Right lobe of liver (tissue), 6 donors: ENCODE measurements around the gene KCNC1. TPM values are rescaled to one million over a fixed set of nuclear protein-coding genes. Genes with fewer than 3 reads are reported as not detected.

ENCODE experiments used
- ATAC-seq, 4 donors: fragments of 200-7000 bp; cut with Tn5 transposase; one replicate each; pipeline ENCODE4 v1.9.1; 2020; ENCODE audit warnings: mild to moderate bottlenecking in 4 of 4, moderate library complexity in 4 of 4
- DNase-seq, 3 donors: peaks; one replicate each; pipeline ENCODE4 v3.0.0-alpha.2; 2020
- H3K27ac ChIP-seq, 3 donors: fragments of 200-600 bp; one replicate each; pipeline ENCODE4 v1.8.0; 2022
- H3K27me3 ChIP-seq, 2 donors: fragments of 200-600 bp; one replicate each; pipeline ENCODE4 v1.8.0; 2022
- H3K36me3 ChIP-seq, 4 donors: fragments of 200-600 bp; sonication (generic) in 1 of 4; one replicate each; pipeline versions ENCODE4 v1.5.1 to v1.8.0; 2017 to 2022; ENCODE audit warnings: control low read depth in 1 of 4
- H3K4me1 ChIP-seq, 4 donors: fragments of 200-600 bp; sonication (generic) in 1 of 4; one replicate each; pipeline versions ENCODE4 v1.5.1 to v1.8.0; 2017 to 2022; ENCODE audit warnings: control low read depth in 1 of 4
- H3K4me3 ChIP-seq, 3 donors: fragments of 200-600 bp; one replicate each; pipeline ENCODE4 v1.8.0; 2022
- H3K9me3 ChIP-seq, 4 donors: fragments of 200-600 bp; sonication (generic) in 1 of 4; one replicate each; pipeline versions ENCODE4 v1.5.1 to v1.8.0; 2017 to 2022; ENCODE audit warnings: control low read depth in 1 of 4
- POLR2A ChIP-seq: fragments of 450-650 bp; IDR thresholded peaks from one replicate; pipeline ENCODE4 v1.6.1; 2017; ENCODE audit warnings: antibody characterized with exemption, mild to moderate bottlenecking
- WGBS: methylation state at CpG from one replicate; pipeline ENCODE4 v1.1.6; 2018; ENCODE audit warnings: low coverage, low lambda C conversion rate; ENCODE audit not compliant: insufficient coverage; ENCODE audit errors: missing lambda C conversion rate; 5-methylcytosine and 5-hydroxymethylcytosine counted together
- intact Hi-C, 2 donors: fragments of 100-400 bp; cut with DNase I; formaldehyde crosslinking; loops; one replicate each; pipeline versions ENCODE4 v1.11.2 to v1.14.1; 2022
- total RNA-seq, 6 experiments: library from RNA; depleted of rRNA in 2 of 6; stranded (reverse); fragments of >200 nt in 2 of 6; fragmentation: NEBNext Ultra II Directional in 3 of 6; extraction: Animal tissue kit (Norgen Biotek cat#: 25700) in 3 of 6; gene quantifications; one replicate each; pipeline versions ENCODE4 v1.1.0 to v1.2.4, GENCODE V29; 2016 to 2023
- TF ChIP-seq, protein P1 (sequence below), 4 donors: fragments of 200-600 bp in 3 of 4; fragments of 450-650 bp in 1 of 4; IDR thresholded peaks; one replicate each; pipeline versions ENCODE4 v1.5.1 to v1.8.0; 2016 to 2022; ENCODE audit warnings: antibody characterized with exemption in 4 of 4, mild to moderate bottlenecking in 2 of 4
- donor health status: DM: no; HTN: yes; CAD: no.
- donor health status: DM: no; HTN: no; CAD: no.
- donor health status: DM: no; HTN: no; CAD: no.
- donor health status: DM: no; HTN: yes; CAD: no.
- donor health status: DM: no; HTN: yes; CAD: no.

The KCNC1 gene
- total RNA-seq, 6 experiments from 2014 or later, result not detected

DNA sequence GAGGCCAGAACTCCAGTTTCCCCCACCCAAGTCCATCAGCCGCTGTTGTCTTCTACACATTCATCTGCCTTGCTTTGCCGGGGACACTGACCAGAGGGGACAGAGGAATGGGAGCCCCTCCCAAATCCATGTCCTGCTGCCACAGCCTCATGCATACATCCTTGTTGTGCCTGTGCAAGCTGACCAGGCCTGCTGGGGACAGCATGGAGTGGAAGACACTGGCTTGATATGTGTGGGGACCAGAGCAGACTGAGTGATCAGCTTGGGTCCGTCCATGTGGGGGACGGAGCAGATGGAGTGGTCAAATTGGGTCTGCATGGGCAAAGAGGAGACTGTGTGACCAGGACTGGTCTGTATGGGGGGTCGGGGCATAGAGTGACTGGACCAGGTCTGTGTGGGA, 43.8 kb downstream of the KCNC1 start:
- intact Hi-C loops, result no loop called here
- WGBS, result 94% methylated on average over 3 of the region's 5 CpGs
- ATAC-seq, result no peak

DNA sequence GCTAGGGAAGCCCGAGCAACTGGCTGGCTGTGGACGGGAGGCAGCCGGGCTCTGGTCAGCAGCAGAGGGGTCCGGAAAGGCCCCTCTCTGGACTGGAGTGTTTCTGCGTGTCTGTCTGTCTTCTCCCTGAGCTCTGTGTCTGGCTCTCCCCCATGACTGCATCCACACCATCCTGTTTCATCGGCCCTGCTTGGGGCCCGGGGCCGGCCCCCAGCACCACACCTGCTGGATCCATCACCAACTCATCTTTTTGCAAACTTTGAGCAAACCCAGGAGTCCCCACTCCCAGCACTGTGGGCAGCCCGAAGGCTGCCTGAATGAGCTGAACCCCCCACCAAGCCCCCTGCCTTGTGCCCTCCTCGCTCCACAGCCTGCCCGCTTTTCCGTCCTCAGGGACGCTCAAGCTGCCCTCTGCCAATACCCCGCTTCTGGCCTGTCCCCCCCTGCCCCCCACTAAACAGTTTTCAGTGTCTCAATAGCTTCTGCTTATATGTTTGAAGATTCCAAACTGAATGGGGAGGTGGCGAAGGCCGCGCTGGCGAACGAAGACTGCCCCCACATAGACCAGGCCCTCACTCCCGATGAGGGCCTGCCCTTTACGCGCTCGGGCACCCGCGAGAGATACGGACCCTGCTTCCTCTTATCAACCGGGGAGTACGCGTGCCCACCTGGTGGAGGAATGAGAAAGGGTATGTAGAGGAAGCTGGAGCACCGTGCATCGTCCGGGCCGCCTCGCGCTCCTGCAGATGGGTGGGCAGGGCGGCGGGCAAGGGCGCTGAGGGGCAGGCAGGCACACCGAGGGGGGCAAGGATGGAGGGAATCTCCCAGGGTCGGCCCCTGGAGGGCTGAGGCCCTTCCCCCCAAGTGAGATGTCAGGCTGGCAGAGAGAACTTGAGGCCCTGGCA, 44.6 kb downstream of the KCNC1 start:
- no peaks in the 10 kb centered on the region for H3K36me3 ChIP-seq
- no peak for ATAC-seq
- no peak overlapping the region for H3K4me3 ChIP-seq
- WGBS, result 98% methylated on average over 21 of the region's 40 CpGs
- H3K4me1 ChIP-seq, result peaks cover 0 to 3% (median 0%) of the 10 kb centered on the region in 4 donors
- TF ChIP-seq, protein P1, sequence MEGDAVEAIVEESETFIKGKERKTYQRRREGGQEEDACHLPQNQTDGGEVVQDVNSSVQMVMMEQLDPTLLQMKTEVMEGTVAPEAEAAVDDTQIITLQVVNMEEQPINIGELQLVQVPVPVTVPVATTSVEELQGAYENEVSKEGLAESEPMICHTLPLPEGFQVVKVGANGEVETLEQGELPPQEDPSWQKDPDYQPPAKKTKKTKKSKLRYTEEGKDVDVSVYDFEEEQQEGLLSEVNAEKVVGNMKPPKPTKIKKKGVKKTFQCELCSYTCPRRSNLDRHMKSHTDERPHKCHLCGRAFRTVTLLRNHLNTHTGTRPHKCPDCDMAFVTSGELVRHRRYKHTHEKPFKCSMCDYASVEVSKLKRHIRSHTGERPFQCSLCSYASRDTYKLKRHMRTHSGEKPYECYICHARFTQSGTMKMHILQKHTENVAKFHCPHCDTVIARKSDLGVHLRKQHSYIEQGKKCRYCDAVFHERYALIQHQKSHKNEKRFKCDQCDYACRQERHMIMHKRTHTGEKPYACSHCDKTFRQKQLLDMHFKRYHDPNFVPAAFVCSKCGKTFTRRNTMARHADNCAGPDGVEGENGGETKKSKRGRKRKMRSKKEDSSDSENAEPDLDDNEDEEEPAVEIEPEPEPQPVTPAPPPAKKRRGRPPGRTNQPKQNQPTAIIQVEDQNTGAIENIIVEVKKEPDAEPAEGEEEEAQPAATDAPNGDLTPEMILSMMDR (IDR thresholded peaks at IDR 0.05), result no peak
- TF ChIP-seq POLR2A, result no peak
- no peak overlapping the region for H3K27ac ChIP-seq
- DNase-seq, result peak in 1 of 3 donors; percentile 16
- H3K9me3 ChIP-seq, result no peaks in the 10 kb centered on the region
- intact Hi-C loops, result no loop called here
- H3K27me3 ChIP-seq, result no peaks in the 10 kb centered on the region

More for the DNA sequence above, 43.8 kb downstream of the KCNC1 start:
- Histone ChIP-seq H3K4me1 (peaks cover 0 to 3% (median 0%) of the 10 kb centered on the region in 4 donors), H3K27ac (no peak overlapping the region), H3K9me3 (no peaks in the 10 kb centered on the region), H3K27me3 (no peaks in the 10 kb centered on the region), H3K4me3 (no peak overlapping the region), H3K36me3 (no peaks in the 10 kb centered on the region)
- peak in 1 of 3 donors; percentile 20 for DNase-seq
- TF ChIP-seq POLR2A, result no peak
- TF ChIP-seq, protein P1 (IDR thresholded peaks at IDR 0.05), result no peak

DNA sequence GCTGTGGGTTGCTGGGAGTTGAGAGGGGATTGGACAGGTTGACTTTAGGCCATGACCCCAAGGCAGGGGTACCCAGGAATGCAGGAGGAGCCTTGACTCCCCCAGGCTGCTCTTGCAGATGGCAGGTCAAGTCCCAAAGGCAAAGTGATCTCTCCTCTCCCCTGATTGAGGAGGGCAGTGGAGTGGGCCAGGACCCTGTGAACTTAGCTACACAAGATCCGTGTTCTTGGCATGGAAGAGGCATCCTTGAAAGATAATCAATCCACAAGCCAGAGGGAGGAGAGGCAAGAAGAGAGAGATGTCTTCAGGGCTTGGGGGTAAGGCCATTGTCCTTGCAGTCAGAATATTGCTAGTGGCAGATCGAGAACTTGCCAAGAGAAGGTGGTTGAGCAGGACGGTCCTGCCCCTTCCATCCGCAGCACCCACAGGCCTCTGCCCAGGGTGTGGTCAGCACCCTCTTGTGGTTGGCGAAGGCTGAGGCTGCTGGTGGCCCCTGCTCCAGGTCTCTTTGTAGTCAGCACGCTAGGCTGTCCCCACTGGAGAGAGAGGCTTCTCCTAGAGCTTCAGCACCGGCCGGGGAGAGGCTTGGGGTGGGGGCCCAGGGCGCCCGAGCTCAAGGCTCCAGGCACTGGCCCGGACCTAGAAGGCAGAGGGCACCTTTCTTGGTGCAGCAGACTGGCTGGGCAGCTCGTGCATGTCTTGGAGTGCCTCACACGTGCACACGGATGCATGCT, 45.4 kb downstream of the KCNC1 start:
- no peak overlapping the region for H3K27ac ChIP-seq
- no peaks in the 10 kb centered on the region for H3K36me3 ChIP-seq
- peaks cover 0 to 3% (median 0%) of the 10 kb centered on the region in 4 donors for H3K4me1 ChIP-seq
- no peaks in the 10 kb centered on the region for H3K9me3 ChIP-seq
- ATAC-seq (no peak), DNase-seq (no peak)
- no peak overlapping the region for H3K4me3 ChIP-seq
- TF ChIP-seq POLR2A, result no peak
- TF ChIP-seq, protein P1 (IDR thresholded peaks at IDR 0.05), result no peak
- 89% methylated on average over 9 of the region's 14 CpGs for WGBS
- no peaks in the 10 kb centered on the region for H3K27me3 ChIP-seq
- intact Hi-C loops, result no loop called here

GRCh38 chr11:17780668-17781067, 46.1 kb downstream of the KCNC1 start:
- TF ChIP-seq POLR2A, result no peak
- TF ChIP-seq, protein P1 (IDR thresholded peaks at IDR 0.05), result no peak
- ATAC-seq, result no peak
- Histone ChIP-seq H3K9me3 (no peaks in the 10 kb centered on the region), H3K4me1 (peaks cover 0 to 3% (median 0%) of the 10 kb centered on the region in 4 donors), H3K36me3 (no peaks in the 10 kb centered on the region), H3K27ac (no peak overlapping the region), H3K4me3 (no peak overlapping the region), H3K27me3 (no peaks in the 10 kb centered on the region)
- intact Hi-C loops, result no loop called here
- 100% methylated on average over 1 of the region's 15 CpGs for WGBS
- DNase-seq, result no peak
